ENCODE measurements around the gene PCOLCE2.
"Not testable (repeated sequence)": the region's sequence is repeated elsewhere in the genome, so short reads cannot be mapped to it uniquely, and the experiment has no call there.

PCOLCE2 gene

DNA sequence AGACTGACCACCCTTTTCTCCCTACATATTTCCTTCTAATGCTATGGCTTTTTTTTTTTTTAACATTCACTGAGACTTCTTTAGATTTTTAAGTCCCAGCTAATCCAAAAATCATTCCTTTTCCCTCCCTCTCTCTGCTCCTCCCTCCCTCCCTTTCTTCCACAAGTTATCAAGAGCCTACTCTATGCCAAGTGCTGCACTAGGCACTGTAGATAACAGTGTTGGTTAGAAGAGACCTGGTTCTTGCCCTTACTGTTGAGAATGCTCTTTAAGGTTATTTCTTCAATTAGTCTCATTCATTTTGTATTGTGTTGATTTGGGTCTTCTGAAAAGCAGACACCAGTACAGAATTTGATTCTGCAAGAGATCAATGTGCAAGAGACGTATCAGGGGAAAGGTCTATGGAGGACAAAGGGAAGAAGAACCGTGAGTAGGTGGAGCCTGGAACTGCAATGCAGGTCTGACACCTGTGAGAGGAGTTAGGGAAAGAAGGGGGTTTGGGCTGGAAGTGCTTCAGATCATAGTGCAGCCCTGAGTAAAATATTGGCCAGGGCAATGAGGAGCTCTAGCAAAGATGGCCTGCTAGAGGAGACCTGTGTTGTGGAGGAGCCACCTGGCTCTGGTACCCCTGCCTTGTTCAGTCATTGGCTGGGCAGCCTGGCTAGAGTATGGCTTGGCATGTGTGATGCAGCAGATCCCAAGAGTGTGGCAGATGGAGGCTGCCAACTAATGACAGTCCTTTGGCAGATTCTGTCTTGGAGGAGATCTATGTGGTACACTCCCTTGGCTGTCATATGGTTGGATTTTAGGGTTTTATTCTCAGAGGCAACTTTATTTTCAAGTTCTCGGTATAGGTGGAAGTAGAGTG, 9.7 kb upstream of the PCOLCE2 start:
- no peak for DNase-seq

DNA sequence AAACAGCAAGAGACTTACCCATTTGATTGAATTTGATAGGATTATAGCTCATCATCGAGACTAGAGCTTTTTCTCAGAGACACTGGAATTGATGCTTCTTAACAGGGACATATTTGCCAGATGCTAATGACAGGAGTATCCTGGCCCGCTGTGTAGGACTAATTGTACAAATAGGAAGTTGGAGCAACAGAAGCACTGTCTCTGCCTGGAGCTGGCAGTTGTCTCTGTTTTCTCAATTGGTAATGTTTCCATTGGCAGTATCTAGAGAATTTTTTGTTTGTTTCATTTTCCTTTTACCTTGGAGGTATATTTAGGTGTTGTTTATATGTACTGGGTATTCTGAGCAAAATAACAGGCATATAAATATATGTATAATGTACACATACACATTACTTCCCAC, 8.9 kb upstream of the PCOLCE2 start:
- DNase-seq, result no peak

DNA sequence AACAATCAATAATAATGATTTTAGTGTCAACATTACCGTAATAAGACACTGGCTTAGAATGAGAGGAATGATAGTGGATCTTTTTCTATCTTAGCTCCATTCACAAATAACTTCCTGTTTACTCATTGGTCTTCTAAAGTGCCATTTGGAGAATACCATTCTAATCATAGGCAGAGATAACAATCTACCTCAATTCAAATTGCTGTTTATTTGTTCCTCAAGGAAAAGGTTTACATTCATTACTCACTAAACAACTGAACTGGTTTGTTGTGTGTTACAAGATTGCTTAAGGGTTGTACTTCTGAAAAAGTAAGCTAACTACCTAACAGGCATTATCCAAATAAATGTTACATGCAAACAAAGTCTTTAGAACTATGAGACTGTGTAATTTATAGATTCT, 8.1 kb upstream of the PCOLCE2 start:
- DNase-seq, result no peak

DNA sequence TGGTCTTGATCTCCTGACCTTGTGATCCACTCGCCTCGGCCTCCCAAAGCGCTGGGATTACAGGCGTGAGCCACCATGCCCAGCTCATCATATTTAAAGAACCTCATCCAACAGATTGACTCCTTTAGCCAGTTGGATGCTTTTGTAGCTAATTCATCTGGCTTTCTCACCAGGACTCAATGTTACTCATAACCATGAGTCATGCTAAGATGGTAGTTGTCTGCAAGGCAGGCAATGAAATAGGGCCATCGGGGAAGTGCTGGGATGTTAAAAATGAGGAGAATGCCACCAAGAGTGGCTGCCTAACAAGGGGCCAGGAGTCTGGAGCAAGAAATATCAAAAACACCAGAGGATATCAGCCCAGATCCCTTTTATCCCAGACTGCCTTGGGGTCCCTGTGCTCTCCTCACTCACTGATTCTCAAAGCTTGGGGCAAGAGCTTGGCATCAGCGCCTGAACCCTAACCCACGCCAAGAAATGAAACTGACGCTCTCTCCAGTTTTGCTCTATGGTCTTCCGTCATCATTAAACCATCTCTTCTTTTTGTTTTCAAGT, 7.4 kb upstream of the PCOLCE2 start:
- no peak for DNase-seq

DNA sequence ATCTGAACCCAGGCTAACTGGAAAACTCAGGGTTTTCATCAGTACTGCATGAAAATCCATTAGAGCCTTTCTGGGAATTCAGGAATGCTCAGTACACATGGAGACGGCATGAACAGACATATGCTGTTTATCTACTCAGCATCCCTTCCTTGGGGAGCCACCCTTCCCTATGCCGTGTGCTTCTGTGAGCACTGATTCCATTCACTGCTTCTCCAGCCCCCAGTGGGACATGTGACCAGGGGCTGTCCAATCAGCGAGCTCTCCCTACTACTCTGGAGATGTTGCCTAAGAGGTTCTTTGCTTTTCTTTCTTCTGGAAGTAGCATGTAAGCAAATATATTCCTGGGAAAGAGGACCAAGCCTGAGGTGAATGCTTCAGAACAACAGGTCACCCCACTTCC, 5.6 kb upstream of the PCOLCE2 start:
- no peak for DNase-seq

DNA sequence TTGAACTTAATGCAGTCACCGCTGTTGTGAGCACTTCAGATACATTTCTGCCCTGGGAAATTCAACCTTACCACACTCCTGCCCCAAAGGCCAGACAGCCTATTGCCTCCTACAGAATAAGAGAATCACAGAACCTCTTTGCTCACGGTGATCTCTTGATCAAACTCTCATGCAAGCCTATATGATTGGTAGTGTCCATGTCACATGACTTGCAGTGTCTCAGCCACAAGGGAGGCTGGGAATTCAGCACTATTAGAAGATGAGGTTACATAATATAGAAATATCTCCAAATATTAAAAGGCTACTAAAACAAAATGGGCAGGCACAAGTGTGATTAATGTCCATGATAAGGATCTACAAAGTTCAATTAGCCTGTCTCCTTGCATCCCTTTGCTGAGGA, 3.8 kb upstream of the PCOLCE2 start:
- DNase-seq, result no peak

DNA sequence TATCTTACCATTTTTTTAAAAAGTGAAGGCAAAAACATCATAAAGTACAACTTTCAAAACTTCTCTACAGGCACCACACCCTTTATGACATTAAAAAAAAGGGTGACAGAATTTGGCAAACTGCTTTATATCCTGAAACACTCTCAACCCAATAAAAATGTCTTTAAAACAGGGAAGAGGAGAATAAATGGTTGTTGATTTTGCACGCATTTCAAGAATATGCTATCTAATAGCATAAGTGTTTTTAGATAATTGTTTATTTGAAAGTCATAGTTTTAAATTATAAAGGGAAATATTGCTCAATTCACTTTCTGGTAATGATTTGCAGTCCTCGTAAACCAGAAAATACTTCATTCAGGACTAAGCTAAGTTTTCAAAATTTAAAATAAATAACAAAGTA, 1.7 kb upstream of the PCOLCE2 start:
- no peak for DNase-seq

DNA sequence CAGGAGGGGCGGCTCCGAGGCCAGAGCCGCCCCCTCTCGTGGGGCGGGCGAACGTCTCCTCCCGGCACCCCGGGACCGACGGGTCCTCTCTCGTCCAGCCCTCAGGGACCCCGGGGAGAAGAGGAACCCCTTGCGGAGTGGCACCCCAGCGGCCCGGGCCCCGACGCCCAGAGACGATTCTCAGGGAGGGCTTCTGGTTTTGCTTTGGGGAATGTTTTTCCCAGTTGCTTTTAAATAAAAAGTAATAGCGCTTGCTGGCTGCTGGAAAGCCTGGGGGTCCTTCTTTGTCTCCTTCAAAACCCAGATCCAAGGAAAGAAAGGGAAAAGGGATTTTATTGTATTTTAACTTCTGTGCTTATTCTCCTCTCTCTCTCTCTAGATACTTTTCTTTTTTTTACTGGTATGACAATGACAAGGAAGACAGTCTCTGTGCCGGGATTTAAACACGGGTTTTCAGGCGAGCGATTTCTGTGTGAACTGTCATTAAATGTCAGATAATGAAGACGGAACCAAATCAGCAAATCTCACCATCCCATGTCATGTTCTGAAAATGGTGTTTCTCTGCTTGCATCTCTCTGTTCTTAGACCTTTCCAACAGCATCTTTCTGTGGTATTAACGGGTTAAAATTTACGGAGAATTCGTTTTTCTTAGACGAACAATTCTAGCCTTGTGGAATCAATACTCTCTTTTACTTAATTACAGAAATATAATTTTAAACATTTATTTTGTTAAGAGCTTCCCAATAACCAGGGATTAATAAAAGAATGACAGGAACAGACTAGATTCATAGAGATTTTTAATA, 530 bp upstream of the PCOLCE2 start:
- DNase-seq, result no peak

DNA sequence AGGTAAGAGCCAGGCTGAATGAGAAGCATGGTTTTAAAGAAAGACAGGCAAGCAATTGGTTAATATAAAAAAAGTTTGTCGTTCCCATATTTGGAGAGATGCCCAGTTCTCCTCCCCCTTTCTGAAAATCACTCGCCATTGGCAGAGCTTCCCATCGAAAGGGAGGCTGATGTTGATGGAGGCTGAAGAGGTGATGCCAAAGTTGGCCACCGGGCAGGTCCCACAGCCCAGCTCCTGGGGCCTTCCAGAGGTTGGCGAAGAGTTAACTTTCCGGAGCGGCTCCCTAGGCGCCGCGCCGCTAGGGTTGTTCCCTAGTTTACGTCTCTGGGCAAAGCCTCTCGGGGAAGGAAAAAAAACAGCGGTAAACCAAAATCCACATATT, 793 bp downstream of the PCOLCE2 start:
- no peak for DNase-seq

DNA sequence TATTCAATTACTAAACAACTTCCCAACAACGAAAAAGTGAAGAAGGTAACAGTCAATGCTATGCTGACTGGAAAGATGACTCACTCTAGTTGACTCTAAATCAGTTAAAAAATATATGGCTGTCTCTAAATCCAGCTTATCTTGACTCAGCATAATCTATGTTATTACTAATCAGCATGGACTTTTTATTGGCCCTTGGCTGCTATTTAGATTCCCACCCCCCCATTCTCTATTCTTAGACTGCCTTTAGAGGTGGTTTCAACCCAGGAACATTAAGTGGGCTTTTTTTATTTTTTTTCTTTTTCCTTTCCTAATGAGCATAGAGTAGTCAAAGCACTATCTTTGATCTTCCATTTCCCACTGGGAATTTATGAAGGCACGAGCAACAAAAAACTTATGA, 1.9 kb downstream of the PCOLCE2 start:
- no peak for DNase-seq

DNA sequence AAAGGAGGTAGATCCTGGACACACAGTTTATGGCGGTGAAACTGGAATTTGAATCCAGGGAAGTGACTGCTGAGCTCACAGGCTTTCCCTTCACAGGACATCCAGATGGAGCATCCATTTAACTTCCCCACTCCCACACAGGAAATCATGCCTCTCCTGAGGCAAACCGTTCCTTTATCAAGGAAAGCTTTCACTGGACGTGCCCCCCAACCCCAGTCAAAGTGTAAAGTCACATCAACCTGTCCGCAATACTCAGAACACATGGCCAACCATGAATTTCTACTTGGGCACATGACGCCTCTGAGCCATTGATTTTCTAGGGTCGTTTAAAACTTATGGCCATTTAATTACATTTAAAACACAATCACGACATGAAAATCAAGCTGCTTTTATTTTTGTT, 2.9 kb downstream of the PCOLCE2 start:
- DNase-seq, result no peak

DNA sequence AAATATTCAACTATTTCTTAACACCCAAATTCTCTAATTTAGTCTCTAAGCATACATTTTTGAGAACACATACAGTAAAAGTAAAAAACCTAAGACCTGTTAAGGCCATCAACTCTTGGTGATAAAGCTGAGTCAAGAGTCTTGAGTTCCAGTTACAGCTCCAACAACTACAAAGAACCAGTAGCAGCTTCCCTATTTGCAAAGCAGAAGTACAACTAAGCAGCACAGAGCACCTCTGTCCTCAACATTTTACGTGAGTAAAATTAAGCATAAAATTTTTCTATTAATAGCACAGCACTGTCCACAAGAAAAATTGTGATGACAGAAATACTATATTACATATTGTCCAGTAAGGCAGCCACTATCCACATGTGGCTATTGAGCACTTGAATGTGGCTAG, 4.4 kb downstream of the PCOLCE2 start:
- DNase-seq, result no peak

DNA sequence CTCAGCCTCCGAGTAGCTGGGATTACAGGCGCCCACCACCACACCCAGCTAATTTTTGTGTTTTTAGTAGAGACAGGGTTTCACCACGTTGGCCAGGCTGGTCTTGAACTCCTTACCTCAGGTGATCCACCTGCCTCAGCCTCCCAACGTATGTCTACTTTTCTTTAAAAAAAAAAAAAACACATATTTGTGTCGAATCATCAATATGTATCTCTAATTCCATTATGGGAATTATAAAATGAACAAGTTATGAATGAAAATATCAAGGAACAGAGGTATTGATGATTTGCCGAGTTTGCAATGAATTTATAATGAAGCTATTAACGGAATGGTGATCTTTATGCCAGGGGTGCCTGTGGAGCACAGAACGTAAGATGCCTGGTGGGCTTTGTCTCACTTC, 5.3 kb downstream of the PCOLCE2 start:
- not testable (repeated sequence) for DNase-seq

DNA sequence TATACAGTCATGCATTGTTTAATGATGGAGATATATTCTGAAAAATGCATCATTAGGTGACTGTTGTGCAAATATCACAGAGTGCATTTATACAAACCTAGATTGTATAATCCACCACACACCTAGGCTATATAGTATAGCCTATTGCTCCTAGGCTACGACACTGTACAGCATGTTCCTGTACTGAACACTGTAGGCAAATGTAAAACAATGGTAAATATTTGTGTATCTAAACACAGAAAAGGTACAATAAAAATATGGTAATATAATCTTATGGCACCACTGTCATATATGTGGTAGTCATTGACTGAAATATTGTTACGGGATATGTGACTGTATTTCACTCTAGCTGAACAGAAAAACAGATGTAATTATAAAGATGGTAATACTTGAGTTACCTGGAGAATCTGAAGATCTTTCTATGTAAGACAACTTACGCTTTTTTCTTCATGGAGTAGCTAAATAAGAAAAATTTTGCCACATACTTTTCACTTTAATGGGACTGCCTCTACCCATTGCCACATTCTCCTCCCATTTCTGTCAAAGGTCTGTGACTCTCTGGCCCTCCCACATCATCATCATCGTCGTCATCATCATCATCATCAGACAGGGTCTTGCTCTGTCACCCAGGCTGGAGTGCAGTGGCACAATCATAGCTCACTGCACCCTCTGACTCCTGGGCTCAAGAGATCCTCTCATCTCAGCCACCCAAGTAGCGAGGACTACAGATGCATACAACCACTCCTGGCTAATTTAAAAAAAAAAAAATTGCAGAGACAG, 7.2 kb downstream of the PCOLCE2 start:
- DNase-seq, result no peak

DNA sequence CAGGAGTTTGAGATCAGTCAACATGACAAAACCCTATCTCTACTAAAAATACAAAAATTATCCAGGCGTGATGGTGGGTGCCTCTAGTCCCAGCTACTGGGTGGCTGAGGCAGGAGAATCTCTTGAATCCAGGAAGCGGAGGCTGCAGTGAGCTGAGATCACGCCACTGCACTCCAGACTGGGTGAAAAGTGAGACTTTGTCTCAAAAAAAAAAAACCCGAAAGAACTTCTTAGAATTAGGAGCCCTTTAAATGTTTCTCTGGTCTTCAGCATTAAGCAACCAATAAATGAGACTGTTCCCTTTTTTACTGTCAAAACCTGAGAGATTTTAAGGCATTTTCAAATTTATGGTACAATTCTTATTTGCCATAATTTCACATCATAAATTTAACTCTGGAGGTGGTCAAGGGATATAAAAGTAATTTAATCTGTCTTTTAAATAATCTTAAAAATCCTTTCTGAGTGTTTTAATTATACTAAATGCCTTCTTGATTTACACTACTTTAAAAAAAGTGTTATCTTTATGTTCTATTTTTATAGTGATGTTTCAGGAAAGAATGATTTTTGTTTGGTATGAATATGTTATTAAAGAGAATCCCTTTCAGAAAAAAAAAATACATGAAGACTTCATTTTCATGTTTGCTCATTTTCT, 10.1 kb downstream of the PCOLCE2 start:
- no peak for DNase-seq

DNA sequence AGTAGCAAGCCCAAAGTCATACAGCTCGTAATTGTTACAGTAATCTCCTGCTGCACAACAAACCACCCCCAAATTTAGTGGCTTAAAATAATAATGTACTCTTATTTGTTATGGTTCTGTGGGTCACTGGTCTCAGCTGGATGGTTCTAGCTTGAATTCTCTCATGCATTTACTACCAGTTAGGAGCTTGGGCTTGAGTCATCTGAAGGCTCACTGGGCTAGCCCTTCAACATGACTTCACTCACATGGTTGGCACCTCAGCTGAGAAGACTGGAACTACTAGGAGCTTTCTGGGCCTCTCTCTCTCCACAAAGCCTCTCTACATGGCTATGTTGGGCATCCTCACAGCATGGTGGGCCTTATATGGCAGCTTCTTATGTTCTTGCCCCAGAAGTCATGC, 12.5 kb downstream of the PCOLCE2 start:
- no peak for DNase-seq

DNA sequence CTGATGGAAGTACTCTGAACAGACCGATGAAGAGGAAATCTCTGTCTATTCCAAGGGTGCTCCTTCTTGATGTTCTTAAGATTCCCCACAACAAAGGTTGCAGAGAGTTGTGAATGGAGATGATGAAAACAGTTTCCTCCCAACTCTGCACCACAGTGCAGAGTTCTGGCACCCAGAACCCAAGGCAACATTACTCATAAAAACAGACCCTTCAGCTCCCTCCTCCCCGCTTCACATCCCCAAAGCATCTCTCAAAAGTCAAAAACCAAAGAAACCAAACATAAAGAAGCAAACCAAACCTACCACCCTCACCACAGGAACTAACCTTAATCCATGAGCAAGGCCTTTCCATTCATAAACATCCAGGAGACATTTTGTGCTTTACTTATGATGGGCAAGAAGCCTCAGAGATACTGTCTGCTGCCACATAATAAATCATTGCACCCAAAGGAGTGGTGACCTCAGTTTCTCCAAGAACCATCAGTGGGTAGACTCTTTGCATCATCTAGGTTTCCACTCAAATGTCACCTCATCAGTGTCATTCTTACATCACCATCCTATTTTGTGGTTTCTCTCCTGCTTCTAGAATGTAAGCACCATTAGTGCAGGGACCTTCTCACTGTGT, 13.2 kb downstream of the PCOLCE2 start:
- DNase-seq, result no peak

DNA sequence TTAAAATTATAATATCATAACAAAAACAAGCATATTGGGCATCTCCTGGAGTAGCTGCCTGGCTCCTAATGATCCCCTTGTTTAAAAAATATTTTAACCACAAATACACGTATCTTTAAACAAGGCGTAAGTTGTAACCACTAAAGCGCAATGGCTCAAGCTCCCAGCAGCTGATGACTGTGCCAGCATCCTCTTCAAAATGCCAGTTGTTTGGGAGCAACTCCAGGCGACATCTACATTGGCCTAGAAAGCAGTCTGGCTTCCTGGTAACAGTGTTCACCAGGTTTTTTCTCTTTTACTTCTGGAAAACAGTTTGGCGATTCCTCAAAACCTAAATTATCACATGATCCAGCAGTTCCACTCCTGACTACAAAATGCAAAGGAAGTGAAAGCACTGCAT, 13.8 kb downstream of the PCOLCE2 start:
- DNase-seq, result no peak

DNA sequence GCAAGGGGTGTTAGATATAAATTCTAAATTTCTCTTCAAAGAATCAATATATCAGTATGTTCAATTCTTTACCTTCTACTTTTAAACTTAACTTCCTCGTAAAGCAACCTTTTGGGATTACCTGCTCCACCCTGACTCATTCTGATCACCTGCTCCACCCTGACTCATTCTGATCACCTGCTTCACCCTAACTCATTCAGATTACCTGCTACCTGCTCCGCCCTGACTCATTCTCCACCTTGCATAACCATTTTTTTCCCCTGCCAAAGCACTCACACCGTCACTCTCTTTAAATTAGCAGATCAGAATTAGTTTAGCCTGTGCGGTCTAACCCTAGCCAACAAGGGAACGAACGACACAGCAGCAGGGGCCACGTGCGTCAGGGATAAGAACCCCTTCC, 20.5 kb downstream of the PCOLCE2 start:
- not testable (repeated sequence) for DNase-seq

DNA sequence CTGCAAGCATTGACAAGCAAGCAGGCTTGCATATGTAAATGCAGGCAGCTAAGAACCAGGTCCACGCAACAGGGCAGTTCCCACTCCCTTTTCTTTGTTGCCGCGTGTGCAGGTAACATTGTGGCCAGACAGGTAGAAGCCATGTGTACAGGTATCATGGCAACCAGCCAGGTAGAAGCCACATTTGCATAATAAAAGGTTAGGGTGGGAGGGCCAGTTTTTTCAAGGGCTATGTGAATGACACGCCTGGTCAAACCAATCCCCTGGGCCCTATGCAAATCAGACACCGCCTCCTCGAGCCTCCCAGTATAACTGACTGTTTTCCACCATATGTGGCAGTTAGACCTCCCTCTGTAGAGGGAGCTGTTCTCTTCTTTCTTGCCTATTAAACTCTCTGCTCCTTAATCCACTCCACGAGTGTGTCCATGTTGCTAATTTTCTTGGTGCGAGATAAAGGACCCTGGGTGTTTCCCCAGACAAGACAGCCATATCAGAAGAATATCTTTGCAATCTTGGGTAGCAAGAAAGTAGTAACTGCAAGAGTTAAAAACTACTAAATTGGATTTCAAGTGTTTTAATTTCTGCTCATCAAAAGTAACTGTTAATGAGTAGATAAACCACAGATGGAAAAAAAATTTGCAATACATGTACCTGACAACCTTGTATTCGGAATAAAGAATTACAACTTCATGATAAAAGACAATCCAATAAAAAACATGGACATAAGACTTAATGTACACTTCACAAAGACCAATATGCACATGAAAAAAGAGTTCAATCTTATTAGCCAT, 21.8 kb downstream of the PCOLCE2 start:
- no peak for DNase-seq
